GM13976 (cell line): ENCODE measurements around the gene ZCCHC7.

Source experiments
- DNase-seq: peaks from one replicate; pipeline ENCODE4 v3.0.0; 2012; ENCODE audit warnings: low spot score
- in situ Hi-C: fragments of 300-500 bp; cut with MboI; formaldehyde crosslinking; loops from one replicate; pipeline ENCODE4 v1.12.0; 2022; ENCODE audit warnings: low sequenced_read_pairs, mixed read lengths, inconsistent platforms; ENCODE audit not compliant: unreplicated experiment
- TF ChIP-seq, protein P1 (sequence below): IDR thresholded peaks from 2 replicates; pipeline ENCODE4 v1.5.1; 2012; ENCODE audit warnings: borderline replicate concordance, mild to moderate bottlenecking; ENCODE audit not compliant: insufficient read depth; ENCODE audit errors: extremely low read depth, missing control alignments, control extremely low read depth

ZCCHC7 gene

DNA sequence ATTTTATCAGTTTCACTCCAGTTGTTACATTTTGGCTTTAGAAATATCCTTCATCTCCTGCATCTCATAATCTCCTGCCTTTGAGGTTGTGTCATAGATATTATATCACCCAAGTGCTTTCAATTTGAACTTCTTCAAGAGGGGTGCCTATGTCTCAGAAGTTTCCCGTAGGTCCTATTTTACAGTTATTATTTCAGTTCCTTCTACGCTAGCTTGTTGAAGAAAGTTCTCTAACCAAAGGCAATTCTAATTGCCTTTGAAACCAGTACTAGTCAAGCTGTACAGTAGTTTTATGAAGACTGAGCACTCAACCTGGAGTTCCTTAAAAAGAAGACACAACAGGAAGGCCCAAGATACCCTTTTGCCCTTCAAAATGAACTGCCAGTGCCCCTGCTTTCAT, 116.4 kb downstream of the ZCCHC7 start:
- DNase-seq: no peak
- in situ Hi-C loops: no loop called here
- TF ChIP-seq, protein P1, sequence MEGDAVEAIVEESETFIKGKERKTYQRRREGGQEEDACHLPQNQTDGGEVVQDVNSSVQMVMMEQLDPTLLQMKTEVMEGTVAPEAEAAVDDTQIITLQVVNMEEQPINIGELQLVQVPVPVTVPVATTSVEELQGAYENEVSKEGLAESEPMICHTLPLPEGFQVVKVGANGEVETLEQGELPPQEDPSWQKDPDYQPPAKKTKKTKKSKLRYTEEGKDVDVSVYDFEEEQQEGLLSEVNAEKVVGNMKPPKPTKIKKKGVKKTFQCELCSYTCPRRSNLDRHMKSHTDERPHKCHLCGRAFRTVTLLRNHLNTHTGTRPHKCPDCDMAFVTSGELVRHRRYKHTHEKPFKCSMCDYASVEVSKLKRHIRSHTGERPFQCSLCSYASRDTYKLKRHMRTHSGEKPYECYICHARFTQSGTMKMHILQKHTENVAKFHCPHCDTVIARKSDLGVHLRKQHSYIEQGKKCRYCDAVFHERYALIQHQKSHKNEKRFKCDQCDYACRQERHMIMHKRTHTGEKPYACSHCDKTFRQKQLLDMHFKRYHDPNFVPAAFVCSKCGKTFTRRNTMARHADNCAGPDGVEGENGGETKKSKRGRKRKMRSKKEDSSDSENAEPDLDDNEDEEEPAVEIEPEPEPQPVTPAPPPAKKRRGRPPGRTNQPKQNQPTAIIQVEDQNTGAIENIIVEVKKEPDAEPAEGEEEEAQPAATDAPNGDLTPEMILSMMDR: no peak

DNA sequence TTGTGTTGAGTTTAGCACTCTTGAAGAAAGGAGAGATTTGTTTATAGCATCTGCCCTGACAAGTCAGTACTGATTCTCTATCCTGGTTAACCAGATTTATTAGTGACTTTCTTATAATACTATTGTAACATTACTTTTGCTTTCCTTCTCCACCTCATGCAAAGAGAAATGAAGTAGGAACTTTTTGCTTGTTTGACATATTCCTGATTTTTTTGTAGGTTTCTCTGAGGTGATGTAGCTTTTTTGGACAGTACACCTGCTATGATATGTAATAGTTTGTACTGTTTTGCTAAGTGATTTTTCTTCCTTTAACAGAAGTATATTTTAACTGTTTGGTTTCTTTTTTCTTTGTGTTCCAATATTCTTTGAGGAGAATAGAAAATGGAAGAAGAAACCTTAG, 117.7 kb downstream of the ZCCHC7 start:
- no peak for DNase-seq
- in situ Hi-C loops: no loop called here
- TF ChIP-seq, protein P1: no peak

- TF ChIP-seq, protein P1: no peak
- in situ Hi-C loops: no loop called here
- no peak for DNase-seq
These were observed 119.0 kb downstream of the ZCCHC7 start for GRCh38 chr9:37239224-37239859.

DNA sequence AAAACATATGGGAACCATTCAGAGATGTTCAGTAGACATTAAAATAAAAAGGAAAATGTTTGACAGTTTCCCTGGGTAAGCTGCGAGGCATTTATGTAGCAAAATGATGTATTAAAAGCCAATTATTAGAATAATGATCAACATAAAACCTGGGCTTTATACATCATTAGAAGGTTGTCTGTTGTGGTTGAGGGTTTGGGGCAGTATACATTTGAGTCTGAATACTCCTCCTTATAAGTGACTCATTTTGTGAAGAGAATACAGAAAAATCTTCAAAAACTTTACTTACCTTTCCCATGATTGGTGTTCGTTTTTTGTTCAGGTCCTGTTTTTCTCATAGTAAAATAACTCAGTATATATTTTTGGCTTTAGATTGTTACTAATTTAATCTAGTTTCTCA, 119.5 kb downstream of the ZCCHC7 start:
- TF ChIP-seq, protein P1: no peak
- in situ Hi-C loops: no loop called here
- DNase-seq: no peak

GRCh38 chr9:37241340-37241739, 121.0 kb downstream of the ZCCHC7 start:
- TF ChIP-seq, protein P1: no peak
- DNase-seq: no peak
- in situ Hi-C loops: no loop called here

- DNase-seq: no peak
- TF ChIP-seq, protein P1: no peak
- in situ Hi-C loops: no loop called here
These were observed 121.7 kb downstream of the ZCCHC7 start for GRCh38 chr9:37242089-37242488.
